Activated CD8-positive, alpha-beta memory T cell treated with anti-CD3 and anti-CD28 coated beads for 24 hours (primary cell): ENCODE measurements around the gene SNRPA.
A peak's percentile ranks its signal among the peaks of the same experiment; 100 is the strongest.

Experiments used
- DNase-seq: peaks from one replicate; pipeline ENCODE4 v3.0.0-alpha.2; 2020

The SNRPA gene

GRCh38 chr19:40750874-40751537 is at the start of gene SNRPA:
Gene SNRPA, plus strand, starts transcription at chr19:40751203. Its CDS starts 206 bp downstream, at chr19:40751409.
- DNase-seq = no peak

DNA sequence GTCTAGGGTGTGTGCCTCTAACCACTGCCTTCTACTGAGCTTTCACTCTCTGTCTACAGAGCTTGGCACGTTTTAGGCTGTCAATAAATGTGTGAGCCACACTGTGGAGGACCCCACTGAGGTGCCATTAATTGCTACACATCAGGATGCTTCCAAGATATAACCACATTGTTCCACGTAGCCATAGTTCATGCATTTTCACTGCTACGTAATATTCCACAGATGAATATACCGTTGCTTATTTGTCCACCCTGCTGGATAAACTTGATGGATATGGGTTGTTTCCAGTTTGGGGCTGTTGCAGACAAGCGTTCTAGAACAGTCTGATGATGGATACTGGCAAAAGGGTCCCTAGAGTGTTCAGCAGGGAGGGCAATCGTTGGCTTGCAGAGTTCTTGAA is 49.2 kb upstream of the SNRPA start:
- DNase-seq = no peak

DNA sequence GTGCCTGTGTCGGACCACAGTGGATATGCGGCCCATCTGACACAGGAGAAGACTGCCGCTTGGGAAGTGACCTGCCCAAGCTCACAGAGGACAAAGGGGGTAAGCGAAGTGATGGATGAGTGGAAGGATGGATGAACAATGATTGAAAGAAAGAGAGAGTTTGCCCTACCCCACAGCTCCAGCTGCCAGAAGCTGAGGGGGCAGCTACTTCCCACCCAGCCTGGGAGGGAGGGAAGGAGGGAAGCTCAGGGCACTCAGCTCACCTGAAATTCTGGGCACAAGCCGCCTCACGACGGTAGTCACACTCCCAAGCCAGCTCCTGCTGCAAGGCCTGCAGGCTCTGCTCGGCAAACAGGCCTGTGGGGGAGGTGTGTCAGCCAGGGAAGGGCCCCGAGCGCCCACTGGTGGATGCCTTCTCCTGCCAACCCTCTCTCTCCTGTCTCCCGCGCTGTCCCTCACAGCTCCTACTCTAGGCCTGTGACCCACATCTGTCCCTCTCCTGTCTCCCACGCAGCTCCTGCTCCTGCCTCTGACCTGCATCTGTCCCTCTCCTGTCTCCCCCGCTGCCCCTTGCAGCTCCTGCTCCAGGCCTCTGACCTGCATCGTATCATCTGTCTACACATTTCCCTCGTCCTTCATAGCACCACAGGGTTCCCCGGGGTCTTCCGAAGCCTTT is 48.5 kb upstream of the SNRPA start:
- DNase-seq = no peak

DNA sequence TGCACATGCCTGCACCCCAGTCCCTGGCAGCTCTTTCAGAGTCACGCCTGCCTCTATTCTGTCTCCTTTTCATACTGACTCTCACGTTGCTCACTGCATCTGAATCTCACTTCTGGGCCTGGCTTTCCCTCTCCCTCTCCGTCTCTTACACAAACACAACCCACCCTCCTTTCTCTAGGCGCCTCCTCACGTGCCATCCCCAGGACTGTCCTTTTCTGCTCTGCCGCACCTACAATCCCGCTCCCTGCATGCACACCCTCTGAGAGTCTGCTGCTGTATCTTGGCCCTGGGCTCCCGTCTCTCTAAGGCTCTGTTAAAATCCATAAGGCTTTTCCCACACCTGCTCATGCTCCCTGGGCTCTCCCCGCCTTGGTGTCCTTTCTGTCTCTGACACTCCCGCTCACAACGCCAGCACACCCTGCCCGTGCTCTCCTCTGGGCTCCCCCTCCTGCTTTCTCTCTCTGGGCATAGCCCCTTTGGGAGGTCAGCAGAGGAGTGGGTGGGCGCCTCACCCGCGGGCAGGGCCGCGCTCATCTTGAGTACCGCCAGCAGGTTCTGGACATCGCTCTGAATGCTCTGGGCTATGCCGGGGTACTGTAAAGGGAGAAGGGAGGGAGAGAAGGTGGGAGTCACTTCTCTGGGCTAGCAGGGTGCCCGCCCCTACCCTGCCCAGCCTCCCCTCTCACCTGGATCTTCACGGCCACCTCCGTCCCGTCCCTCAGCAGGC is 47.8 kb upstream of the SNRPA start:
- no peak for DNase-seq

DNA sequence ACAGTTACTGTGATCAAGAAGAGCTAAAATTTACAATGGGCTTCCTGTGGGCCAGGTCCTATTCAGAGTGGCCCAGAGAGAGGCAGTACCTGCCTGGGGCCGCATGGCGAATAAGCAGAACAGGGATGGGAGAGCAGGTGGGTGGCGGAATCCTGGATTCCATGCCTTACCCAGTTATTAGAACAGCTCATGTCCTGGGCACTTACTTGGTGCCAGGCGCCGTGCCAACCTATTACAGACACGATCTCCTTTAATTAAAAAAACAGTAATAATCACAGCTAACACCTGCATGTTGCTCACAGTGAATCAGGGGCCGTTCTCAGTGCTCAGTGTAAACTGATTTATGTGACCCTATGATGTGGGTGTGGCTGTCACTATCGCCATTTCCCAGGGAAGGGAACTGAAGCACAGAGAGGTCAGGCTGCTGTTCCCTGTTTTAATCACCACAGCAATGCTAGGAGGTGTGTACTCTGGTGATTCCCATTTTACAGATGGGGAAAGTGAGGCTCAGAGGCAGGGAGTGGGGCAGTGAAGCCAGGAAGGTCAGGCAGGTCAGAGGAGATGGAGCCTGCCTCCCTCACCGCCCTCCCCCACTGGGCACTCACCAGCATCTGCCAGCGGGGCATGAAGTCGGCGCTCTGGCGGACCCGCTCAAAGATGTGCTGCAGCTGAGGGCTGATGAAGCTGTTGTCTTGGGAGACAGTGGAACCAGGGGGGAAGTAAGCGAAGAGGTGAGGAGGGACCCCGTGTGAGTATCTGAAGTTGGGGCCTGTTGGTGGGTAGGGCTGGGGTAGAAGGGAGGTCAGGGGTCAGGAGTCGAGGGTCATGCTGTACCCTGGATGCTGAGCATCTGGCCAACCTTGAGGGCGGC is 46.3 kb upstream of the SNRPA start:
- no peak for DNase-seq

DNA sequence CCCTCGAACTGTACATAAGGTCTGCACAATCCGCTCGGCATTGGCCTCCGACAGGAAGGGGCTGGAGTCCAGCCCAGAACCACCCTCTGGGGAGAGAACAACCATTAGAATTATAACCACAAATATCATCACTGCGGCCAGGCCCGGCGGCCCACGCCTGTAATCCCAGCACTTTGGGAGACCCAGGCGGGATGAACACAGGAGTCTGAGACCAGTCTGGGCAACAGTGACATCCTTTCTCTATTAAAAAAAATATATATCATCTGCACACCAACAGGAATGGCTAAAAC is 45.7 kb upstream of the SNRPA start:
- DNase-seq = no peak

DNA sequence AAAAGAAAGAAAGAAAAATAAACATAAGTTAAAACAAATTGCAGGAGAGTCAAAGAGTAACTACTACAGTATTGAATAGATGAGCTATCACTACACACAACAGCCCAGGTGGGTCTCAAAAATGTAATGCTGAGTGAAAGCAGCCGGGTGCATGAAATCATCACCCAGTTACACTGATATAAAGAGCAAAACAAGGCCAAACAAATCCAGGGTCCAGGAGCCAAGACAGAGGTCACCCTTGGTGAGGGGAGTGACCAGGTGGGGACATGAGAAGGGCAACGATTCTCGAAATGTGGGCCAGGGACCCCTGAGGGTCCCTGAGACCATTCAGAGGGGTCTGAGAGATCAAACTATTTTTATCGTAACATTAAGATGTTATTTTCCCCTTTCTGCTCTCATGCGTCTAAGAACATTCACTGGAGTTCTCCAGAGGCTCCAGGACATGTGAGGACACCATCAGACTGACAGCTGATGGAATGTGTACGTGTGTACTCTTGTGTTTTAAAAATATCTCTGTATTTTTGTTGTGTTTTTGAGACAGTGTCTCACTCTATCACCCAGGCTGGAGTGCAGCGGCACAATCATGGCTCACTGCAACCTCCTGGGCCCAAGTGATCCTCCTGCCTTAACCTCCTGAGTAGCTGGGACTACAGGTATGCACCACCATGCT is 44.9 kb upstream of the SNRPA start:
- DNase-seq = no peak

GRCh38 chr19:40707615-40708014 is 43.4 kb upstream of the SNRPA start:
- DNase-seq = no peak

- DNase-seq = no peak
These were observed 41.2 kb upstream of the SNRPA start for GRCh38 chr19:40709817-40710216.

GRCh38 chr19:40713939-40714338 is 37.1 kb upstream of the SNRPA start:
- no peak for DNase-seq

- peak; percentile 96 for DNase-seq
These were observed 36.3 kb upstream of the SNRPA start for GRCh38 chr19:40714441-40715299.

DNA sequence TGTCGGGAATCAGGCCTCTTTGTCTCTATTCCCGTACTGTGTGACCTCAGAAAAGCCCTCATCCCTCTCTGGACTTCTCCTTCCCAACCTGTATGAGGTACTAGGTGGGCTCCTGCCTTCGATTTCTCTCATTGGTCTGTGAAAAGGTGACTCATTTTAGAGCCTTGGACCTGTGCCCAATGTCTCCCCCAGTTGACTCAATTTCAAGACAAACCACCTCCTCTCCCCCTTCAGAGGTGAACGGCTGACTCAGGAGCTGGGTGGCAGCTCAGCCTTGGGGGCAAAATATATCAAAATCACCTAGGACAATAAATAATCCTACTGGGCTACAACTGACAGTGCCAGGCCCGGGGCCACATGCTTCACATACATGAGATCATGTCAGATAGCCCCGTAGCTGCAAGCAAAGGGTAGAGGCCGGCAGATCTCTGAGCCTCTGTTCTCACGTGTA is 34.9 kb upstream of the SNRPA start:
- DNase-seq = peak; percentile 85

DNA sequence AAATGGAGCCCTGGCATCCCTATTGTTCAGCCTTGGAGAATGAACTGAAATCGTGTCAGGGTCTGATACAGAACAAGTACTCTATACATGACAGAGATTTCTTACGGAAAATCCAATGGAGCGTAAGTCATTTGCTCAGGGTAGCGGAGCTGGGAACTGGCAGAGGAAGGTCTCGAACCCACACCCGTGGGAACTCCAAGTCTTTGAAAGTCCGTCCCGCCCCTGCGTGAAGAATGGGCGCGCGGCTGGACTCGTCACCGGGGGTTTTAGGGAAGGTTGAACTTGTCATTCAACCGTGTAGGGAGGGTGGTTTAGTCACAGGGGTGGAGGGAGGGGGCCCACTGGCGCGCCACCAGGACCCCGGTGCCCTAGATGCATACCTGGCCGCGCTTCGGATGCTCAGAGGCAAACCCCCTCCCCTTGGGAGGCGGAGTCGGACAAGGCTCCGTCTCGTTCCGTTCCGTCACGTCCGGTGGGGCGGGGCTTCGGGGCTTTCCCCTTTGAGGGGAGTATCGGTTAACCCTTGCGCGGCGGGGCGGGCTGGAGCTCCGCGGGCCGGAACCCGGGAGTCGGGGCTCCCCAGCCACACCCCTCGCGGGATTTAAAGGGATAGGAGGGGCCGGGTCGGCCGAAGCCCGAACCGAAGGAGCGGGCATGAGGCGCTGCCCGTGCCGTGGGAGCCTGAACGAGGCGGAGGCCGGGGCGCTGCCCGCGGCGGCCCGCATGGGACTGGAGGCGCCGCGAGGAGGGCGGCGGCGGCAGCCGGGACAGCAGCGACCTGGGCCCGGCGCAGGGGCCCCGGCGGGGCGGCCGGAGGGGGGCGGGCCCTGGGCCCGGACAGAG is 34.3 kb upstream of the SNRPA start, which contains the start of the genes COQ8B and ITPKC:
COQ8B (minus strand) TSS at position 405 of the 843 bp plus-strand sequence. CDS start 2,254 bp downstream, outside the sequence.
ITPKC (plus strand) TSS at position 631 of the 843 bp plus-strand sequence; CDS start at position 655, 24 bp downstream.
- DNase-seq = peak; percentile 100

DNA sequence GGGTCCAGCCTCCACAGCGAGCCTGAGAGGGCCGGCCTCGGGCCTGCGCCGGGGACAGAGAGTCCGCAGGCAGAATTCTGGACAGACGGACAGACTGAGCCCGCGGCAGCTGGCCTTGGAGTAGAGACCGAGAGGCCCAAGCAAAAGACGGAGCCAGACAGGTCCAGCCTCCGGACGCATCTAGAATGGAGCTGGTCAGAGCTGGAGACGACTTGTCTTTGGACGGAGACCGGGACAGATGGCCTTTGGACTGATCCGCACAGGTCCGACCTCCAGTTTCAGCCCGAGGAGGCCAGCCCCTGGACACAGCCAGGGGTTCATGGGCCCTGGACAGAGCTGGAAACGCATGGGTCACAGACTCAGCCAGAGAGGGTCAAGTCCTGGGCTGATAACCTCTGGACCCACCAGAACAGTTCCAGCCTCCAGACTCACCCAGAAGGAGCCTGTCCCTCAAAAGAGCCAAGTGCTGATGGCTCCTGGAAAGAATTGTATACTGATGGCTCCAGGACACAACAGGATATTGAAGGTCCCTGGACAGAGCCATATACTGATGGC is 33.6 kb upstream of the SNRPA start:
- no peak for DNase-seq

DNA sequence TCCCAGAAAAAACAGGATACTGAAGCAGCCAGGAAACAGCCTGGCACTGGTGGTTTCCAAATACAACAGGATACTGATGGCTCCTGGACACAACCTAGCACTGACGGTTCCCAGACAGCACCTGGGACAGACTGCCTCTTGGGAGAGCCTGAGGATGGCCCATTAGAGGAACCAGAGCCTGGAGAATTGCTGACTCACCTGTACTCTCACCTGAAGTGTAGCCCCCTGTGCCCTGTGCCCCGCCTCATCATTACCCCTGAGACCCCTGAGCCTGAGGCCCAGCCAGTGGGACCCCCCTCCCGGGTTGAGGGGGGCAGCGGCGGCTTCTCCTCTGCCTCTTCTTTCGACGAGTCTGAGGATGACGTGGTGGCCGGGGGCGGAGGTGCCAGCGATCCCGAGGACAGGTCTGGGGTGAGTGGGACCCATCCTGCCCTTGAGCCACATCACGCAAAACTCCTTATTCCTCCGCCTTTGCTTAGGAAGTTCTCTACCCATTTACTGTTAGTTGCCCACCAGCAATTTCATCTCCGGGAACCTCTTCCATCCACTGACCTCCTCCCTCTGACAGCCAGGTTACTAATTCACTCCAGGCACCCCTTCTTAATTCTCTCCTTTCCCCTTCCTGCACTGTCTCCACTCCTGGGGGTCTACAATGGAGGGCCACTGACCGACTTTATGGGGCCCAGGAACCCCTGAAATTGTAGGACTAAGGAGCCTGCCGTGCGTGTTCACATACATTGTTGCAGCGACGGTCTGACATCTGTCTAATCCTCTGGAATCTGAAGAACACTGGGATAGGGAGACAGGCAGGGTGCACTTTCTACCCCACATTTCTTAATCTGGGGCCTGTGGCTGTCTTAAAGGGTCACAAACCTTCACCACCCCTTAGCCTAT is 32.9 kb upstream of the SNRPA start:
- no peak for DNase-seq

- DNase-seq = no peak
These were observed 32.1 kb upstream of the SNRPA start for GRCh38 chr19:40718774-40719391.

DNA sequence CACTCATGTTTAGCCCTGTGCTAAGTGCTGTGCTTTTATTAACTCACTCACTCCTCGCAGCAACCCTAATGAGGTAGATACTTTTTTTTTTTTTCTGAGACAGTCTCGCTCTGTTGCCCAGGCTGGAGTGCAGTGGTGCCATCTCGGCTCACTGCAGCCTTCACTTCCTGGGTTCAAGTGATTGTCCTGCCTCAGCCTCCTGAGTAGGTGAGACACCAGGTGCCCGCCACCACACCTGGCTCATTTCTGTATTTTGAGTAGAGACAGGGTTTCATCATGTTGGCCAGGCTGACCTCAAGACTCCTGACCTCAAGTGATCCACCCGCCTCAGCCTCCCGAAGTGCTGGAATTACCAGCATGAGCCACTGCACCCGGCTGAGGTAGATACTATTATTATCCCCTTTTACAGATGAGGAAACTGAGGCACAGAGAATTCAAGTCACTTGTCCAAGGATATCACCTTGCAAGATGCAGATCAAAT is 31.5 kb upstream of the SNRPA start:
- no peak for DNase-seq

GRCh38 chr19:40721140-40721486 is 29.9 kb upstream of the SNRPA start:
- DNase-seq = no peak
